ENCODE data around the gene PTGES2. TPM values are rescaled to one million over a fixed set of nuclear protein-coding genes. Genes with fewer than 3 reads are reported as not detected.

PTGES2 gene
- total and polyA plus RNA-seq, 9 of the 15 experiments (the other 6 are each of a cell fraction or from before 2014, with no cell fraction given): 2.4 to 196 (median 90.1) TPM

- no TSS peak for BruUV-seq (replicated peaks)
- peak; percentile 70 for FAIRE-seq
- TF ChIP-seq SMARCA4 (IDR thresholded peaks at IDR 0.05) (no peak), NONO (IDR thresholded peaks at IDR 0.05; ENCODE audit: low read depth in 2 of 2, low read length in 1 of 2) (no peak), TBL1XR1 (IDR thresholded peaks at IDR 0.05; ENCODE audit: low read length in 2 of 2) (no peak), KHSRP (IDR thresholded peaks at IDR 0.05) (no peak), ZNF431 (CRISPR knock-in tag; IDR thresholded peaks at IDR 0.05) (no peak), BCOR (IDR thresholded peaks at IDR 0.05) (peak; percentile 93), ZNF175 (CRISPR knock-in tag; IDR thresholded peaks at IDR 0.05; ENCODE audit: low read depth) (no peak), KDM1A (IDR thresholded peaks at IDR 0.05) (peak in 1 of 2 experiments; percentile 8; a peak in 2 of 4 replicates), SMARCA5 (IDR thresholded peaks at IDR 0.05) (peak; percentile 72; the same call in 1 of the 2 replicates), ZHX1 (conservative IDR thresholded peaks at IDR 0.05; ENCODE audit: low read length) (no peak), SRF (CRISPR knock-in tag; IDR thresholded peaks at IDR 0.05) (no peak), CEBPB (tag; IDR thresholded peaks at IDR 0.05) (no peak), ZNF121 (CRISPR knock-in tag; conservative IDR thresholded peaks at IDR 0.05) (peak; percentile 100), ZNF134 (CRISPR knock-in tag; conservative IDR thresholded peaks at IDR 0.05) (no peak)
These were observed 11.1 kb downstream of the PTGES2 start for GRCh38 chr9:128116104-128117083.

More at GRCh38 chr9:128116104-128117083, 11.1 kb downstream of the PTGES2 start:
- H3K79me2 ChIP-seq (ENCODE audit: control insufficient read depth, insufficient read depth, low read length): no peaks in the 10 kb centered on the region; the same call in 2 of the 3 replicates
- H3K27me3 ChIP-seq (ENCODE audit: control insufficient read depth in 2 of 2, insufficient read depth in 2 of 2, low read length in 2 of 2): no peaks in the 10 kb centered on the region
- no peak overlapping the region for H3K4me3 ChIP-seq
- CTCF ChIA-PET (ENCODE audit: low intra/inter-chr PET ratio): interaction anchor here (0.7 to 3.3 kb wide), 4 partner anchors 45 to 173 kb away, joined by 3 to 57 read pairs (median 4); no protein-coding TSS in a partner anchor
- H3K9me3 ChIP-seq (replicated peaks; ENCODE audit: control insufficient read depth, insufficient read depth, low read depth, low read length): no peaks in the 10 kb centered on the region; the same call in 1 of the 2 replicates
- H3K36me3 ChIP-seq (ENCODE audit: control insufficient read depth, insufficient read depth, low read length): peaks cover 40% of the 10 kb centered on the region; the same call in 2 of the 3 replicates
- DNase-seq (ENCODE audit: extremely low read depth in 1 of 4, low spot score in 3 of 4): no peak
- in situ Hi-C loops (cut with MboI) (loop anchor here (5.0 kb wide), 1 partner anchor 179 kb away; the partner anchor contains the start of gene DPM2), intact Hi-C loops (cut with micrococcal nuclease) (loop anchor here (1.0 to 5.0 kb wide), 4 partner anchors 34 to 173 kb away; partner anchors contain the start of genes NAIF1 and SLC25A25)
- H4K20me1 ChIP-seq (replicated peaks; ENCODE audit: control insufficient read depth, insufficient read depth, low read length): no peaks in the 10 kb centered on the region
- ATAC-seq: no peak
- H3K4me1 ChIP-seq (replicated peaks in 1 of 2; ENCODE audit: control insufficient read depth in 2 of 2, insufficient read depth in 2 of 2, low read length in 2 of 2): peaks cover 24 to 66% of the 10 kb centered on the region in 2 experiments; a peak in 4 of 5 replicates
- no peak overlapping the region; the same call in 1 of the 2 replicates for H3K4me2 ChIP-seq (ENCODE audit: insufficient read depth, low read length)
- POLR2A ChIA-PET: interaction anchor here (0.6 to 2.0 kb wide), 10 partner anchors 9 to 340 kb away, joined by 3 to 14 read pairs (median 4); partner anchors contain the start of genes NAIF1 and ODF2
- no peaks in the 10 kb centered on the region for H3K9me1 ChIP-seq (ENCODE audit: control insufficient read depth, insufficient read depth, low read length)
- no peak overlapping the region for H2AFZ ChIP-seq (ENCODE audit: low read depth, low read length)
- peak overlapping the region; percentile 58 to 85; a peak in 3 of 4 replicates for H3K9ac ChIP-seq (ENCODE audit: insufficient read depth in 1 of 2, low read depth in 2 of 2, low read length in 2 of 2)
- H3K27ac ChIP-seq (ENCODE audit: extremely low read depth, low read depth, low read length): peak overlapping the region; percentile 76
- WGBS (ENCODE audit: insufficient coverage, low coverage, missing lambda C conversion rate): 94% methylated on average over 16 of the region's 16 CpGs
